GM12878 (cell line): ENCODE measurements around the gene ANXA3. TPM values are rescaled to one million over a fixed set of nuclear protein-coding genes. Genes with fewer than 3 reads are reported as not detected.

Source experiments
- ETV6 ChIP-seq, 2 experiments: fragments of 450-650 bp in 1 of 2; IDR thresholded peaks in 1 of 2; conservative IDR thresholded peaks in 1 of 2; 2 replicates each; pipeline ENCODE4 v1.6.1; 2014; ENCODE audit warnings: antibody characterized with exemption in 1 of 2, borderline replicate concordance in 1 of 2, low read depth in 1 of 2, mild to moderate bottlenecking in 1 of 2, moderate library complexity in 1 of 2
- HDAC2 ChIP-seq: fragments of 200-600 bp; sonication (generic); IDR thresholded peaks from 2 replicates; pipeline ENCODE4 v1.6.1; 2017
- MYC ChIP-seq: IDR thresholded peaks from 2 replicates; pipeline ENCODE4 v1.6.1; 2011; ENCODE audit warnings: mild to moderate bottlenecking, low read length, moderate library complexity, inconsistent platforms; ENCODE audit not compliant: insufficient read depth, insufficient replicate concordance, insufficient read length, severe bottlenecking
- PML ChIP-seq: IDR thresholded peaks from 2 replicates; pipeline ENCODE4 v1.6.1; 2012; ENCODE audit warnings: low read length, inconsistent platforms
- RFX5 ChIP-seq: IDR thresholded peaks from 2 replicates; pipeline ENCODE4 v1.6.1; 2011; ENCODE audit warnings: low read depth, low read length, improper control_type of control experiment
- ZBTB11 ChIP-seq: fragments of 450-650 bp; formaldehyde crosslinking; IDR thresholded peaks from 2 replicates; pipeline ENCODE4 v1.5.0; 2022; ENCODE audit warnings: mild to moderate bottlenecking, missing genetic modification characterization
- polyA plus RNA-seq, 11 experiments: library from polyadenylated mRNA; depleted of rRNA in 4 of 11; unstranded in 6 of 11; stranded (reverse) in 5 of 11; fragments of >200 nt; fragmentation: Nextera tagmentation in 4 of 11; fragmentation: Illumina TruSeq in 1 of 11; extraction: Ambion mirVana in 4 of 11; extraction: Trizol in 1 of 11; gene quantifications; 1 replicate in 1 of 11; 2 replicates in 10 of 11; pipeline versions ENCODE4 v1.2.1 to v1.2.3, GENCODE V29; 2011 to 2016; ENCODE audit warnings: inconsistent platforms in 2 of 11, missing spikeins in 2 of 11, low read depth in 1 of 11
- total RNA-seq, 4 experiments: library from RNA; depleted of rRNA in 3 of 4; stranded (reverse); fragments of >200 nt in 3 of 4; fragmentation: Illumina TruSeq in 1 of 4; extraction: Trizol in 1 of 4; gene quantifications; 2 replicates each; pipeline versions ENCODE4 v1.2.1 to v1.2.3, GENCODE V29; 2013 to 2021
- TF ChIP-seq, protein P1 (sequence below): fragments of 450-650 bp; formaldehyde crosslinking; IDR thresholded peaks from 2 replicates; pipeline ENCODE4 v1.4.0; 2022; ENCODE audit warnings: mild to moderate bottlenecking, moderate library complexity
- TF ChIP-seq, protein P2 (sequence below): fragments of 450-650 bp; IDR thresholded peaks from 2 replicates; pipeline ENCODE4 v1.6.1; 2016; ENCODE audit warnings: mild to moderate bottlenecking

ANXA3 gene
- total and polyA plus RNA-seq, 10 of the 15 experiments (the other 5 are each of a cell fraction or from before 2014, with no cell fraction given) = 0.28 to 14.7 (median 0.91) TPM

GRCh38 chr4:78638337-78639172, 87.0 kb downstream of the ANXA3 start (continued):
- no peak for TF ChIP-seq ZBTB11
- TF ChIP-seq RFX5 = no peak
- TF ChIP-seq, protein P1, sequence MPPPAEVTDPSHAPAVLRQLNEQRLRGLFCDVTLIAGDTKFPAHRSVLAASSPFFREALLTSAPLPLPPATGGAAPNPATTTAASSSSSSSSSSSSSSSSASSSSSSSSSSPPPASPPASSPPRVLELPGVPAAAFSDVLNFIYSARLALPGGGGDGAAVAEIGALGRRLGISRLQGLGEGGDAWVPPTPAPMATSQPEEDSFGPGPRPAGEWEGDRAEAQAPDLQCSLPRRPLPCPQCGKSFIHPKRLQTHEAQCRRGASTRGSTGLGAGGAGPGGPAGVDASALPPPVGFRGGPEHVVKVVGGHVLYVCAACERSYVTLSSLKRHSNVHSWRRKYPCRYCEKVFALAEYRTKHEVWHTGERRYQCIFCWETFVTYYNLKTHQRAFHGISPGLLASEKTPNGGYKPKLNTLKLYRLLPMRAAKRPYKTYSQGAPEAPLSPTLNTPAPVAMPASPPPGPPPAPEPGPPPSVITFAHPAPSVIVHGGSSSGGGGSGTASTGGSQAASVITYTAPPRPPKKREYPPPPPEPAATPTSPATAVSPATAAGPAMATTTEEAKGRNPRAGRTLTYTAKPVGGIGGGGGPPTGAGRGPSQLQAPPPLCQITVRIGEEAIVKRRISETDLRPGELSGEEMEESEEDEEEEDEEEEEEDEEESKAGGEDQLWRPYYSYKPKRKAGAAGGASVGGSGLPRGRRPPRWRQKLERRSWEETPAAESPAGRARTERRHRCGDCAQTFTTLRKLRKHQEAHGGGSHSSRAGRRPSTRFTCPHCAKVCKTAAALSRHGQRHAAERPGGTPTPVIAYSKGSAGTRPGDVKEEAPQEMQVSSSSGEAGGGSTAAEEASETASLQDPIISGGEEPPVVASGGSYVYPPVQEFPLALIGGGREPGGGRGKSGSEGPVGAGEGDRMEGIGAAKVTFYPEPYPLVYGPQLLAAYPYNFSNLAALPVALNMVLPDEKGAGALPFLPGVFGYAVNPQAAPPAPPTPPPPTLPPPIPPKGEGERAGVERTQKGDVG (CRISPR knock-in tag) = no peak
- TF ChIP-seq MYC = no peak
- TF ChIP-seq PML = no peak
- peak in 1 of 2 experiments; percentile 76; a peak in 1 of 4 replicates for TF ChIP-seq ETV6 (conservative IDR thresholded peaks at IDR 0.05 in 1 of 2, IDR thresholded peaks at IDR 0.05 in 1 of 2; ENCODE audit: borderline replicate concordance in 1 of 2, low read depth in 1 of 2)
- TF ChIP-seq HDAC2 = no peak
- TF ChIP-seq, protein P2, sequence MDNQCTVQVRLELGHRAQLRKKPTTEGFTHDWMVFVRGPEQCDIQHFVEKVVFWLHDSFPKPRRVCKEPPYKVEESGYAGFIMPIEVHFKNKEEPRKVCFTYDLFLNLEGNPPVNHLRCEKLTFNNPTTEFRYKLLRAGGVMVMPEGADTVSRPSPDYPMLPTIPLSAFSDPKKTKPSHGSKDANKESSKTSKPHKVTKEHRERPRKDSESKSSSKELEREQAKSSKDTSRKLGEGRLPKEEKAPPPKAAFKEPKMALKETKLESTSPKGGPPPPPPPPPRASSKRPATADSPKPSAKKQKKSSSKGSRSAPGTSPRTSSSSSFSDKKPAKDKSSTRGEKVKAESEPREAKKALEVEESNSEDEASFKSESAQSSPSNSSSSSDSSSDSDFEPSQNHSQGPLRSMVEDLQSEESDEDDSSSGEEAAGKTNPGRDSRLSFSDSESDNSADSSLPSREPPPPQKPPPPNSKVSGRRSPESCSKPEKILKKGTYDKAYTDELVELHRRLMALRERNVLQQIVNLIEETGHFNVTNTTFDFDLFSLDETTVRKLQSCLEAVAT = peak; percentile 61; the same call in 1 of the 2 replicates
- TF ChIP-seq, all 136 proteins: peak for 33
